GM10266 (cell line): Measurements from ENCODE around the gene NAALADL2.

ENCODE experiments used
- DNase-seq: peaks from one replicate; pipeline ENCODE4 v3.0.0; 2012; ENCODE audit errors: extremely low spot score
- TF ChIP-seq, protein P1 (sequence below): IDR thresholded peaks from 2 replicates; pipeline ENCODE4 v1.5.1; 2012; ENCODE audit warnings: mild to moderate bottlenecking, low read depth; ENCODE audit not compliant: control insufficient read depth, insufficient read depth; ENCODE audit errors: missing control alignments

The NAALADL2 gene

DNA sequence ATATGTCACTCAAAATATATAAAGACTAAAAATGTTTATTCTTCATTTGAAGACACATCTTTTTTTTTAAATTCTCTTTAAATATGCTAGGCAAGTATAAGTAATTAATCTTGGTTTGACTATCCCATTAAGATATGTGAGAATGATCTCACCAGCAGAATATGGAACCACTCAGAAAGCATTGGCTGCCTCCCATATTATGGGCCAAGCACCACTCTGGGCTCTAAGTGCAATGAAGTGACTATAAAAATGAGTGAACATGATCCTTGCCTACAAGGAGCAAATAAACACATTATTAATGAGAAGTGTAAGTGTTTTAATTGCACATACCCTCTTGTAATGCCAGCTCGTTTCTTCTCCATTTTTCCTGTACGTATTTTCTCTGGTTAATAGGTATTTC lies 328.5 kb downstream of the NAALADL2 start:
- TF ChIP-seq, protein P1, sequence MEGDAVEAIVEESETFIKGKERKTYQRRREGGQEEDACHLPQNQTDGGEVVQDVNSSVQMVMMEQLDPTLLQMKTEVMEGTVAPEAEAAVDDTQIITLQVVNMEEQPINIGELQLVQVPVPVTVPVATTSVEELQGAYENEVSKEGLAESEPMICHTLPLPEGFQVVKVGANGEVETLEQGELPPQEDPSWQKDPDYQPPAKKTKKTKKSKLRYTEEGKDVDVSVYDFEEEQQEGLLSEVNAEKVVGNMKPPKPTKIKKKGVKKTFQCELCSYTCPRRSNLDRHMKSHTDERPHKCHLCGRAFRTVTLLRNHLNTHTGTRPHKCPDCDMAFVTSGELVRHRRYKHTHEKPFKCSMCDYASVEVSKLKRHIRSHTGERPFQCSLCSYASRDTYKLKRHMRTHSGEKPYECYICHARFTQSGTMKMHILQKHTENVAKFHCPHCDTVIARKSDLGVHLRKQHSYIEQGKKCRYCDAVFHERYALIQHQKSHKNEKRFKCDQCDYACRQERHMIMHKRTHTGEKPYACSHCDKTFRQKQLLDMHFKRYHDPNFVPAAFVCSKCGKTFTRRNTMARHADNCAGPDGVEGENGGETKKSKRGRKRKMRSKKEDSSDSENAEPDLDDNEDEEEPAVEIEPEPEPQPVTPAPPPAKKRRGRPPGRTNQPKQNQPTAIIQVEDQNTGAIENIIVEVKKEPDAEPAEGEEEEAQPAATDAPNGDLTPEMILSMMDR = no peak
- DNase-seq = no peak

DNA sequence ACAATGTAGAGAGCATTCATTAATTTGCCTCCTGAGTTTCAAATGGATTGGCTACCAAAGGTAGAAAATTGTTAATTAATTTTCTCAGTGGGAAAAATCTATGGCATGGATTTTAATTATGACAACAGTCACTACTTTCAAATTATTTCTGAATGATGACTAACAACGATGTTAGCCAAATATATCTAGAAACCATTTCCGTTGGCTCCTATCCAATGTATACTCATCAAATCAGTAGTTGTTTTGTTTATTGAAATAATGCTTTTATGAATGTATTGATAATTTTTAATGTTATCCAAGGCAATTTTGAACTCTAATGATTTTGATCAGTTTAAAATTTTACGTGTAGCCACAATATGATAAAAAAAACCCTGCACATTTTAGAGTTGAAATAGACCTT lies 333.4 kb downstream of the NAALADL2 start:
- DNase-seq = no peak
- TF ChIP-seq, protein P1 = no peak

DNA sequence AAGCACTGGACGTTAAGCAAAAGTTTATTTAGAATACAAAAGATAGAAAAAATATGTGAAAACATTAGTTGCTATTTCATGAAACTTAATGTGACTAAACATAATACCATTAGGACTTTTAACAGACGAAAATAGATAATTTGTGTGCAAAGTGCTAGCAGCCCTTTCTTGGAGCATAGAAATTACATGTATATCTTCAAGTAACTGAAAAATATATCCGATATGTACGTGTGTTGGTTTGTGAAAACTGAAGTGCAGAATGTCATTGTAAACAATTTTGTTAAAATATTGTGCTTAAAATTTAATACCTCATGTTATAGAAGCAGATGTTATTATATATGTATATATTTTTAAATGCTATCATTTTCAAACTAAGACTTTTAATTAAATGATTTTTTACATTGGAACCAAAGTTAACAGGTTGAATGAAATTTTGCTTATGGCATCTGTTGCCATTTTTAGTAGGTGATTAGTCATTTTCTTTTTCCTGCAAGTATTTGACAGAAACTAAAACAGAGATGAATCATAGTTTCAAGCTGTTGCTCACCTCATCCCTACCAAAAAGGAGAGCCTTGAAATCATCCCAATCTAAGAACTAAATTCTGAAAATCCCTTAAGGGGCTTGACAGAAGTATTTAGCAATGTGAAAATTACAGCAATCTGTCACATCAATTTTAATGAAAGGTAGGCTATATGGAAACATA lies 334.8 kb downstream of the NAALADL2 start:
- DNase-seq = peak; percentile 18
- TF ChIP-seq, protein P1 = no peak

DNA sequence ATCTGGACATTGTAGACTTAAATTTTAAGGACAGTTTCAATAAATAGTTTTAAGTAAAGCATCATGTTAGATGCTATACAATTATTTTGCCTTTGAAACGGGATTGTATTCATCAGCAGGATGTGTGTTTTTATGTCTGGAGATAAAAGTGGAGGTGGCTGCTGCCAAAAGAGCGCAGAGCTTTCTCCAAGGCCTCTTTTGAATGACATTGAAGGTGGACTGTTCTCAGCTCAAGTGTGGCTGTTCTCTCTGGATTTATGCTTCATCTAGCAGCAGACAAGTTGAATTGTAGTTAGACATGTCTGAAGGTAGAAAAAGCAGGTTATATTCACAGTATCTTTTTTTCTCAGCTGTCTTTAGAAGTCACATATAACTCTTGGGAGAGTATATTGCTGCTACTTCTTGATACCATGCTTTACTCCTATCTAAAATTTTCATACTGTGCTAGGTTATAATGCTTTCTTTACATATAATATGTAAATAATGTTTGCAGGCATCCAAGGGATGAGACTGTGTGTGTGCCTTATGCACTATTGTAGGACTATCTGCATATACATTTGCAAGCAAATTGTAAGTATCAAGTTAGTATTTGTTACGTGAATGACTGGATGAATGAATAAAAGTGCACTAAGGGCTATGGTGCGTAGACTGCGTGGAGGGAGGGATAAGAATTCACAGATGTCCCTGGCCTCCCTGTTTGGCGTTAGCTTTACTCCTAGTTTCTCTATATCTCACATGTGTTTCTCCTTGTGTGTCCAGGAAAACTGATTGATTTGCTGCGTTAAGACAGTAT lies 340.1 kb downstream of the NAALADL2 start:
- TF ChIP-seq, protein P1 = no peak
- no peak for DNase-seq

DNA sequence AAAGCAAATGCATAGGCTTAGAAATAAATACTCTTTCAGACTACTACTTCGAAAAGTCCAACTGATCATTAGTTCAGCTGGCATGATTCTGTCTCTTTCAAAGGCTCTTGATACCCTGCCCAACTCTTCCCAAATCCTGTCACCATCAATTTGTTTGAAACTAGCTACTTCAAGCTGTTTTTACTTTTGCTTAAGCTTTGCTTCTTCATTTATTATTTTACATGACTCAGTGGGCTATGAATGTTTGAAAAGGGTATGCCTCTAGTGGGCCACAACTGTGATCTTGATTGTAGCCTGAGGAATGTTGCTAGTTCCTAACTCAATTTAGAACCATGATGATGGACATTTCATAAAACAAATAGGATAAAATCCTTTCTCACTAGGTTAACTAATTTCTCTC lies 340.8 kb downstream of the NAALADL2 start:
- TF ChIP-seq, protein P1 = no peak
- DNase-seq = no peak

DNA sequence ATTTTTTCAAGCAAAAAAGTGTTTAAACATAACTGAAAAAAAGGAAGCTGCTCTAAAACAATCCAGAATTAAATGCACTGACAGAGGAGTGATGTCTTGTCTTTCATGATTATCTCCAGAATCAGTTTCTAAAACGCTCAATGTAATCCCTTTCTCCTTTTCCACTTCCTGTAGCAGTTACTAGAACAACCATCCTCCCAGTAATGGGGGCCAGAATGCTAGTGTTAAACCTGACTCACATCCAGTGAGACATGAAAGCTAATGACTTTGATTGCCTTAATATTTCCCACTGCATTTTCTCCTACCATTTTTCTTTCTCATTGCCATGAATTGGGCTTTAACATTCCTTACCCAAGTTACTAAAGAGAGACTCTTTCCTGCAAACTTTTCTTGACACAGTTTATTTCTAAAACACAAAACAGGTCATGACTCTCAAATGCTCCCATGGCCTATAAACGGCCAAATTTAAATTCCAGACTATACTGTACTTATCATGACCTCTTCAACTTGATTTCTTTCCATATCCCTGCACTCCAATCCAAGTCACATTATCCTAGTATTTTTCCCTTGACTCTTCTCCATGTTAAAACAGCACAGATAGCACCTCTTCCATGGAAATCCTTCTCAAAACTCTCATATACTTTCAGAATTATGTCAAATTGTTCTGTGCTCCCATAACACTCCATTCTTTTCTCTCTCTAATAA lies 341.4 kb downstream of the NAALADL2 start:
- TF ChIP-seq, protein P1 = no peak
- DNase-seq = no peak
